Stimulated activated CD8-positive, alpha-beta memory T cell treated with anti-CD3 and anti-CD28 coated beads, Interleukin-4, amount 100 ng/mL, for 1 hour (primary cell): ENCODE measurements around the gene NRG3.

Source experiments
- DNase-seq, 2 donors: peaks; one replicate each; pipeline ENCODE4 v3.0.0-alpha.2; 2020; ENCODE audit warnings: low read depth in 2 of 2, low spot score in 1 of 2

The NRG3 gene

GRCh38 chr10:82778908-82779307 lies 903.9 kb downstream of the NRG3 start:
- no peak for DNase-seq

- no peak for DNase-seq
These were observed 921.5 kb downstream of the NRG3 start for GRCh38 chr10:82796510-82796909.

GRCh38 chr10:82801289-82801688 lies 926.3 kb downstream of the NRG3 start:
- no peak for DNase-seq

GRCh38 chr10:82811621-82812020 lies 936.6 kb downstream of the NRG3 start:
- DNase-seq = no peak

DNA sequence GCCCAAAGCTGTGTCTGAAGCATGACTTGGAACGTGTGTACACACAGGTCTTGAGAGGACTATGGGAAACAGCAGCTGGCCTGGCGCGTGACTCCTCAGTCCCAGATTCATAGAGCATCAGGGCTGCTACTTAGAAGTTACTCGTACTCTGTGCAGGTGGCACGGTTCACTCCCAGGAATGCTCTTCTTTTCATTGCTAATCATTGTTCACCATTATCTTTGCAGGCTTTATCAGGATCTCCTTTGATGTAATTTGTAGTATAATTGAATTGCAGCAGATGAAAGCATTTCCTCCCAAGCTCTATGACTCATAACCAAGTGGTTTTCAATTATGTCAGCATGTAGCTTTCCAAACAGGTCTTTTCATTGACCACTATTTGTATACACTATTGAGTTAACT lies 938.9 kb downstream of the NRG3 start:
- no peak for DNase-seq

GRCh38 chr10:82814635-82815034 lies 939.6 kb downstream of the NRG3 start:
- no peak for DNase-seq

DNA sequence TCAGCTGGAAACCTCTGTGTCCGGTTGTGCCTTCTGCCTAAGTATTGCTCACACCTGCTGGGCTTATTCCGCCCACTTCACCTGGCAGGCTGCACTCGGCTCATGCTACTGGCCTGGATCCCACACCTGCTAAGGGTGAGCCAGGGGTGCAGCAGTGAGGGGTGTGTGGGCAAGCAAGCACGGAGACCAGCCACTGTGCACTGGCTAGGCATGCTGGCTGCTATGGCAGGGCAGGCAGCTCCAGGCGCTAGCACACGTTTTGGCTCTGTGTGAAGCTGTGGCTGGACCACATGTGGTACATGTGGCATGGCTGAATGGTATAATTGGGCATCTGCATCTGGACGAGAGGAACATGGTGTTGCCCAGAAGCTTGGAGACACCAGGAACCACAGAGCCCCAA lies 940.7 kb downstream of the NRG3 start:
- DNase-seq = no peak

- DNase-seq = no peak
These were observed 942.9 kb downstream of the NRG3 start for GRCh38 chr10:82817676-82818422.

DNA sequence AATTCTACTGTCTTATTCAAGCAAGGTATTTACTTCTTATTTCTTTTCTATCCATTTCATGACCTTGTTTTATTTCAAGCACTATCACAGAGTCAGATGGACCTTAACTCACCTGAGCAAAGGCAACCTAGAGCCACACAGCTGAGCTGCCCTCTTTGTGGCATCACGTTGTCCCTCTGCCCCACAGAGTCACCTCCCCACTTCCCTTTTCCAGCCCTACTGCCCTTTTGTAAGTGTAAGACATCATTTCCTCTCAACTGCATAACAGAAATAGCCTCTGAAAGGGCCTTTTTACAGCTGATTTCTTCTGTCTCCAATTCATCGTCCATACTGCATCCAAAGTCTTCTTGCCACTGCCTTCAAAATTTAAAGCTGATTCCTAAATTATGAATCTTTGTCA lies 946.0 kb downstream of the NRG3 start:
- no peak for DNase-seq

GRCh38 chr10:82826132-82826531 lies 951.1 kb downstream of the NRG3 start:
- DNase-seq = no peak

- no peak for DNase-seq
These were observed 952.9 kb downstream of the NRG3 start for GRCh38 chr10:82827901-82828300.

- no peak for DNase-seq
These were observed 972.2 kb downstream of the NRG3 start for GRCh38 chr10:82847242-82847641.

DNA sequence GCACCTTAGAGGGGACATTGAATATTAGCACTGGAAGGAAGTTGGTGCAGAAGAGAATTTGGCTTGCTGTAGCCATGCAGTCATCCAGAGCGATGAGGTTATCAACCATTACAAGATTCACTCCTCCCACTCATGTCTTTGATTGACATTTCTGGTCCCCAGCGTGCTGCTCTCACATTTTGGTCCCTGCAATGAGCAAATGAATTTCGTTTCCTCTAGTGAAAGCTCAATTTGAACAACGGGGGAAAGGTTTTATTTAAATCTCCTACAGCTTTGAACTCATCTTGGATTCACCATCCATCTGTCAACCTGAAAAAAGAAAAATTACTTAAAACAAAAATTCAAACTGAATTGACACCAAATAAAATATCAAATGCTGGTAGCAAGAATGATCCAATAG lies 975.2 kb downstream of the NRG3 start:
- no peak for DNase-seq

DNA sequence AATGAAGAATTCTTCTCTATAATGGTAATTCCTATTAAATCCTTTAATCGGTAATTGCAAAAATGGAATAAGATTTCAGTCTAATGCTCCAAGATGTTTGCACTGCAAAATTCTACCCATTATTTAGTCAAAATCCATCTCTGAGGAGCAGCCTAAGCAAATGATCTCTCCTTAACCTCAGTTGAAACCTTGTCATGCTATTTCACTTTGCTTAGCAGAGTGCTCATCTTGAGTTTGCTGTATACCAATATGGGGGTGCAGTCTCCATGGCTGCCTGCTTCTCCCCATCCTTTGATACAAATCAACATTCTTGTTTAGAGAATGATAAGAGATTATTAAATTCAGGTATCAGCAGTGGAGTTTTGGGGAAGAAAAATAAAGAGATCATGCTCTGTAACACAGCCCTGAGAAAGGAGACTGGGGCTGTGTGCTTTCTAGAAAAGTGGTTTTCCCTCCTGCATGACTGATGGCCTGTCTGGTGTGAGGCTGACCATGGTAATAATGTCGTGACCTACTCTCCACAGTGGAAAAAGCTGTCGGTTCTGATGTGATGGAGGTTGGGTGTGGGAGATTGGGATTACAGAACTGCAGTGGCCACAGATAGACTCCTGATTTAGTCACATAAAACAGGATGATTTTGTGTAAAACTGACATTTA lies 982.1 kb downstream of the NRG3 start:
- no peak for DNase-seq

GRCh38 chr10:82861889-82862288 lies 986.9 kb downstream of the NRG3 start:
- DNase-seq = no peak

GRCh38 chr10:82865366-82865765 lies 990.4 kb downstream of the NRG3 start:
- DNase-seq = no peak

DNA sequence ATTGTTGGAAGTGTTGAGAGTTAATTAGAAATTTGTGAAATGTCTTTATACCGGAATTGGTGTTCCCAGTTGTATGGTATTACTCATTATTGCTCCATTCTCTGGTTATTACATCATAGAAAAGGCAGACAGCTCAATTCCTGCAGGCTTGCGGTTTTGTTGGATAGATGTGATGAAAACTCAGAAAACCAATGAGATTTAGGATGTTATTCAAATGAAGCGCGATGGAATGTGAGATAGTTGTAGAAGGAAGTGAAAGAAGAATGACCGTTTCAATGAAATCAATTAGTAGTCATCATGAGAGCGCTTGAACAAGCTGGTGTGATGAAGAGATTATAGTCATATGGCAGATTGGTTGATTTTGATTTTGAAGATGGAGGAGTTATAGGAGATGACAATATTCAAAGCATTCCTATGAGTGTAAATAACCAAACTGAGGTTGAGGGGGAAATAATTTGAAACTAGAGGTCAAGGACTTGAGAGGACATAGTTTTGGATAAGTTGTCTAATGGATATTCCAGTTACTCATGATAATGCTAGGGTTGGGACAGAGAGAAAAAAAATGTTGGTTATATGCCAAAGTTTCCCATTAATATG lies 991.5 kb downstream of the NRG3 start:
- DNase-seq = no peak

DNA sequence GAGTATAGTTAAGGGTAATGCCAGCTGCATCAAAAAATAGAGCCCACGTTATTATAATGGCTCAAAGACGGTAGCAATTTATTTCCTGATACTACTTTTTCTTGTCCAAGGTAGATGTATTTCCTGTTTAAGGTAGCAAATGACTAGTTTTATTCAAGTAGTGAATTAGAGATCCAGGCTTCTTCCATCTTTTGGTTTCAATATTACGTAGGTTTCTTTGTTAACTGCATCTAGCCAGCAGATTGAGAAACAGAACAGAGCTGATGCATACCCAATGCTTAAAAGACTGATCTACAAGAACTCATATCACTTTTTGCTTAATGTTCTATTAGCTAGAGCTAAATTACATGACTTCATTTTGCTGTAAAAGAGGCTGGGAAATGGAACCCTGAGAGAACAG lies 992.1 kb downstream of the NRG3 start:
- DNase-seq = no peak

GRCh38 chr10:82874671-82875070 lies 999.7 kb downstream of the NRG3 start:
- DNase-seq = no peak

DNA sequence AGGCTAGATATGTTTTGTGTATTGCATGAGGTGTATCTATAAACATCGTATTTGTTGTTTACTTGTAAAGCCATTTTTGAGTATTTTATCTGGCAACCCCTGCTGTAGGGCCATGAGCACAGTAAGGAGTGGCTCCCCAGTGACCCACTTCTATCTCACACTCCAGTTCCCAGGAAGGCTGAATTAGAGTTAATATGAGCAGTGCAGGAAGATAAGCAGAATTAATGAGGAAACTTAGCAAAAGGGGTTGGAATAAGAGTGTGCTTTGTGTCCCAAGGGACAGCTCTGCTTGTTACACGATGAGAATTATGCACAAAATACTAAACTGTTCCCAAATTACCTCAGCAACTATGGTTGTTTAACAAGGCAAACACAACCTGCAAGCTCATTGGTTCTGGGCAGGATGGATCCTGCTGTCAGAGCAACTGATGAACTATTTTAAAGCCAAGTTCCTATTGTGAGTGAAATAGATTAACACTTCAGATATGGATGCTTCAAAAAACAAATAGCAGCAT lies 1005.8 kb downstream of the NRG3 start:
- no peak for DNase-seq

- DNase-seq = no peak
These were observed 1007.7 kb downstream of the NRG3 start for GRCh38 chr10:82882722-82883121.

DNA sequence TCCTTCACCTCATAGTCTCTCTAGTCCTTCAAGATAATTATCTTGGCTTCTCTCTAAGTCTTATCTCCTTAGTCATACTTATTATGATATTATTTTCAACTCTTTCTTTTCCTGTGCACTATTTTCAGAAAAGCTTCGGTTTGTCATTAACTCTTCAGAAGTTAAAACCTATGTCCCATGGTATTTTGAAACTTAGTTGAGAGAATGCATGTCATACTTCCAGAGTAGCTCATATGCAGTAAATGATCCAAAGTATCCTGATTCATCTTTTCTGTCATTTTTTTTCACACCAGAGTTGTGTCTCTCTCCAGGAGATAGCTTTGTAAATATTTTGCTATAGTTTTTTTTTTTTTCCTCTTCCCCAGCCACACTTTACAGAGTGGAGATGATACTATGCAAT lies 1008.6 kb downstream of the NRG3 start:
- no peak for DNase-seq
